Hepatocyte (in vitro differentiated cells): Measurements from ENCODE around the gene FAM227B.

Experiments used
- EZH2 ChIP-seq: fragments of 200-600 bp; sonication (generic); IDR thresholded peaks from 2 replicates; pipeline ENCODE4 v1.6.1; 2016; ENCODE audit warnings: antibody characterized with exemption, mild to moderate bottlenecking, borderline replicate concordance
- TF ChIP-seq, protein P1 (sequence below): fragments of 200-600 bp; sonication (generic); IDR thresholded peaks from 2 replicates; pipeline ENCODE4 v1.5.1; 2016; ENCODE audit warnings: antibody characterized with exemption, mild to moderate bottlenecking; ENCODE audit not compliant: poor library complexity

DNA sequence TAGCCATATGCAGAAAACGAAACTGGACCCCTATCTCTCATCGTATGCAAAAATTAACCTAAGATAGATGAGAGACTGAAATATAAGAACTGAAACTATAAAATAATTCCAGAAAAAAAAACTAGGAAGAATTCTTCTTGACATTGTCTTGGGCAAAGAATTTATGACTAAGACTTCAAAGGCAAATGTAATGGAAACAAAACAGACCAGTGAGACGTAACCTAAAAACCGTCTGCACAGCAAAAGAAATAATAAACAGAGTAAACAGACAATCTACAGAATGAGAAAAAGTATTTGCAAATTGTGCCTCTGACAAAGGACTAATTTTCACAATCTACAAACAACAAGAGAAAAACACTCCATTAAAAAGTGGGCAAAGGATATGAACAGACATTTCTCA, 92.3 kb downstream of the FAM227B start:
- TF ChIP-seq, protein P1, sequence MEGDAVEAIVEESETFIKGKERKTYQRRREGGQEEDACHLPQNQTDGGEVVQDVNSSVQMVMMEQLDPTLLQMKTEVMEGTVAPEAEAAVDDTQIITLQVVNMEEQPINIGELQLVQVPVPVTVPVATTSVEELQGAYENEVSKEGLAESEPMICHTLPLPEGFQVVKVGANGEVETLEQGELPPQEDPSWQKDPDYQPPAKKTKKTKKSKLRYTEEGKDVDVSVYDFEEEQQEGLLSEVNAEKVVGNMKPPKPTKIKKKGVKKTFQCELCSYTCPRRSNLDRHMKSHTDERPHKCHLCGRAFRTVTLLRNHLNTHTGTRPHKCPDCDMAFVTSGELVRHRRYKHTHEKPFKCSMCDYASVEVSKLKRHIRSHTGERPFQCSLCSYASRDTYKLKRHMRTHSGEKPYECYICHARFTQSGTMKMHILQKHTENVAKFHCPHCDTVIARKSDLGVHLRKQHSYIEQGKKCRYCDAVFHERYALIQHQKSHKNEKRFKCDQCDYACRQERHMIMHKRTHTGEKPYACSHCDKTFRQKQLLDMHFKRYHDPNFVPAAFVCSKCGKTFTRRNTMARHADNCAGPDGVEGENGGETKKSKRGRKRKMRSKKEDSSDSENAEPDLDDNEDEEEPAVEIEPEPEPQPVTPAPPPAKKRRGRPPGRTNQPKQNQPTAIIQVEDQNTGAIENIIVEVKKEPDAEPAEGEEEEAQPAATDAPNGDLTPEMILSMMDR, result no peak
- no peak for TF ChIP-seq EZH2
